ENCODE results near the gene CD274. TPM values are rescaled to one million over a fixed set of nuclear protein-coding genes. Genes with fewer than 3 reads are reported as not detected.
"Not testable (repeated sequence)": the region's sequence is repeated elsewhere in the genome, so short reads cannot be mapped to it uniquely, and the experiment has no call there.

CD274 gene
- total and polyA plus RNA-seq, 7 donors: 0.69 to 4.6 (median 2.5) TPM

GRCh38 chr9:5442400-5443011 lies 7.8 kb upstream of the CD274 start:
- peaks cover 7% of the 10 kb centered on the region for H3K4me1 ChIP-seq
- peak; percentile 61 for TF ChIP-seq CTCF (IDR thresholded peaks at IDR 0.05)
- H3K27ac ChIP-seq: no peak overlapping the region
- H3K9me3 ChIP-seq: no peaks in the 10 kb centered on the region
- intact Hi-C loops (cut with DNase I): loop anchor here in 1 of 2 donors (10.0 kb wide), 1 partner anchor 272 kb away; no protein-coding TSS in a partner anchor
- H3K36me3 ChIP-seq (ENCODE audit: insufficient read depth in 1 of 2, low read depth in 1 of 2): no peaks in the 10 kb centered on the region
- DNase-seq: no peak
- peak in 3 of 4 donors; percentile 42 to 49 (median 47) for ATAC-seq
- no peaks in the 10 kb centered on the region for H3K27me3 ChIP-seq (ENCODE audit: insufficient read depth in 3 of 3, low read length in 2 of 3)
- 35 to 42% (median 39%) methylated on average over 2 of the region's 2 CpGs for WGBS, 3 donors
- H3K4me3 ChIP-seq: no peak overlapping the region

GRCh38 chr9:5443850-5444249 lies 6.5 kb upstream of the CD274 start:
- intact Hi-C loops (cut with DNase I): loop anchor here in 1 of 2 donors (10.0 kb wide), 1 partner anchor 271 kb away; no protein-coding TSS in a partner anchor

GRCh38 chr9:5445096-5445495 lies 5.2 kb upstream of the CD274 start:
- not testable (repeated sequence) for H3K4me3 ChIP-seq; ATAC-seq; H3K36me3 ChIP-seq (ENCODE audit: insufficient read depth in 1 of 2, low read depth in 1 of 2); H3K27me3 ChIP-seq (ENCODE audit: insufficient read depth in 3 of 3, low read length in 2 of 3); DNase-seq; H3K9me3 ChIP-seq; H3K27ac ChIP-seq; H3K4me1 ChIP-seq
- 91 to 95% (median 94%) methylated on average over 4 of the region's 4 CpGs for WGBS, 3 donors
- intact Hi-C loops (cut with DNase I): loop anchor here in 1 of 2 donors (10.0 kb wide), 1 partner anchor 270 kb away; no protein-coding TSS in a partner anchor

More at GRCh38 chr9:5443850-5444249, 6.5 kb upstream of the CD274 start:
- DNase-seq: no peak
- 78 to 96% (median 88%) methylated on average over 2 of the region's 2 CpGs for WGBS, 3 donors
- no peak for ATAC-seq
- H3K36me3 ChIP-seq (ENCODE audit: insufficient read depth in 1 of 2, low read depth in 1 of 2): no peaks in the 10 kb centered on the region
- no peak overlapping the region for H3K27ac ChIP-seq
- H3K9me3 ChIP-seq: no peaks in the 10 kb centered on the region
- no peak for TF ChIP-seq CTCF (IDR thresholded peaks at IDR 0.05)
- H3K4me1 ChIP-seq: no peaks in the 10 kb centered on the region
- no peak overlapping the region for H3K4me3 ChIP-seq
- H3K27me3 ChIP-seq (ENCODE audit: insufficient read depth in 3 of 3, low read length in 2 of 3): no peaks in the 10 kb centered on the region

- TF ChIP-seq CTCF (IDR thresholded peaks at IDR 0.05): no peak
- no peaks in the 10 kb centered on the region for H3K9me3 ChIP-seq
- no peaks in the 10 kb centered on the region for H3K36me3 ChIP-seq (ENCODE audit: insufficient read depth in 1 of 2, low read depth in 1 of 2)
- no peak for ATAC-seq
- H3K4me3 ChIP-seq: no peak overlapping the region
- H3K27ac ChIP-seq: no peak overlapping the region
- no peaks in the 10 kb centered on the region for H3K4me1 ChIP-seq
- intact Hi-C loops (cut with DNase I): loop anchor here in 1 of 2 donors (10.0 kb wide), 1 partner anchor 269 kb away; no protein-coding TSS in a partner anchor
- no peak for DNase-seq
- no peaks in the 10 kb centered on the region for H3K27me3 ChIP-seq (ENCODE audit: insufficient read depth in 3 of 3, low read length in 2 of 3)
These were observed 4.5 kb upstream of the CD274 start for GRCh38 chr9:5445886-5446285.

GRCh38 chr9:5446451-5447236 lies 3.7 kb upstream of the CD274 start:
- Histone ChIP-seq H3K27me3 (ENCODE audit: insufficient read depth in 3 of 3, low read length in 2 of 3) (no peaks in the 10 kb centered on the region), H3K9me3 (no peaks in the 10 kb centered on the region), H3K36me3 (ENCODE audit: insufficient read depth in 1 of 2, low read depth in 1 of 2) (no peaks in the 10 kb centered on the region), H3K4me1 (peaks cover 3% of the 10 kb centered on the region), H3K27ac (no peak overlapping the region), H3K4me3 (no peak overlapping the region)
- WGBS, 3 donors: 67 to 75% (median 68%) methylated on average over 3 of the region's 3 CpGs
- DNase-seq (no peak), ATAC-seq (no peak)
- no peak for TF ChIP-seq CTCF (IDR thresholded peaks at IDR 0.05)
- intact Hi-C loops (cut with DNase I): loop anchor here in 1 of 2 donors (10.0 kb wide), 1 partner anchor 268 kb away; no protein-coding TSS in a partner anchor

Data from psoas muscle (tissue), 8 donors.